Astrocyte of the spinal cord (primary cell): ENCODE data around the gene ASTN2.

Experiments used
- DNase-seq: peaks from one replicate; pipeline ENCODE4 v3.0.0; 2011; ENCODE audit warnings: low read depth, low spot score
- H3K4me3 ChIP-seq: 2 replicates; pipeline ENCODE4 v1.5.1; 2011; ENCODE audit warnings: low read depth, mild to moderate bottlenecking, low read length, moderate library complexity
- in situ Hi-C: cut with HindIII; loops from 2 replicates; pipeline ENCODE4 v1.10.0; 2017; ENCODE audit warnings: low sequenced_read_pairs
- TF ChIP-seq, protein P1 (sequence below): IDR thresholded peaks from 2 replicates; pipeline ENCODE4 v1.5.1; 2012; ENCODE audit warnings: low read depth, mild to moderate bottlenecking, low read length, inconsistent platforms

Gene ASTN2

DNA sequence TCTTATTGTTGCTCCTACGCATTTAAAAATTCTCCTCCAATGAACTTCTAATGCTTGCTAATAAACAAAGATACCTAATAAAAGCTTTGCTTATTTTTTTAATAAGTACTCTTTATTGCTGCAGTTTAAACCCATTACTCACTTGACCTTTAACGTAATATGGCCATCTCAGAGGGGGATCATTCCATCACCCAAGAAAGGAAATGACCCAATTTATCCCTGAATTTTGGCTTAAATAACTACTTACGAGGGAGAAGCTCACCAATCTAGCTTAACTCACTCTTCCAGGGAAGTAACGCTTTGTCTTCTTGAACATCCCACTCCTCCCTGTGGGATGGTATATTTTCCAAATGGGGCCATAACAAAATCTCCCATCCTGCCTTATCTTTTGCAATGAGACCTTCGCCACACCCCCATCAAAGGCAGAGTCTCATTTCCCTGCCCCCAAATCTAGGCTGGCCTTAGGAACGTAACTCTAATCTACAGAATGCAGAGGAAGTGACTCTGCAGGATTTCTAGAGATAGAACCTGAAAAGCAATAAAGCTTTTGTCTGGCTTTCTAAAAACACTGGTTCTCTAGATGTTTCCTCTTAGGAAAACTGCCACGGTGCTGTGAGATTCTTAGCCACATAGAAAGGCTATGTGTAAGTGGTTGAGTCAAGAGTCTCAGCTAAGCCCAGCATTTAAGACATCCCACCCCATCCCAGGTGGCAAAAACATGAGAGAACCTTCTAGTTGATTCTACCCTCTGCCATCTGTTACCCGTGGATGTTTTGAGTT lies 310.0 kb downstream of the ASTN2 start:
- DNase-seq, result peak; percentile 22
- TF ChIP-seq, protein P1, sequence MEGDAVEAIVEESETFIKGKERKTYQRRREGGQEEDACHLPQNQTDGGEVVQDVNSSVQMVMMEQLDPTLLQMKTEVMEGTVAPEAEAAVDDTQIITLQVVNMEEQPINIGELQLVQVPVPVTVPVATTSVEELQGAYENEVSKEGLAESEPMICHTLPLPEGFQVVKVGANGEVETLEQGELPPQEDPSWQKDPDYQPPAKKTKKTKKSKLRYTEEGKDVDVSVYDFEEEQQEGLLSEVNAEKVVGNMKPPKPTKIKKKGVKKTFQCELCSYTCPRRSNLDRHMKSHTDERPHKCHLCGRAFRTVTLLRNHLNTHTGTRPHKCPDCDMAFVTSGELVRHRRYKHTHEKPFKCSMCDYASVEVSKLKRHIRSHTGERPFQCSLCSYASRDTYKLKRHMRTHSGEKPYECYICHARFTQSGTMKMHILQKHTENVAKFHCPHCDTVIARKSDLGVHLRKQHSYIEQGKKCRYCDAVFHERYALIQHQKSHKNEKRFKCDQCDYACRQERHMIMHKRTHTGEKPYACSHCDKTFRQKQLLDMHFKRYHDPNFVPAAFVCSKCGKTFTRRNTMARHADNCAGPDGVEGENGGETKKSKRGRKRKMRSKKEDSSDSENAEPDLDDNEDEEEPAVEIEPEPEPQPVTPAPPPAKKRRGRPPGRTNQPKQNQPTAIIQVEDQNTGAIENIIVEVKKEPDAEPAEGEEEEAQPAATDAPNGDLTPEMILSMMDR, result no peak
- in situ Hi-C loops, result no loop called here
- no peak overlapping the region for H3K4me3 ChIP-seq

DNA sequence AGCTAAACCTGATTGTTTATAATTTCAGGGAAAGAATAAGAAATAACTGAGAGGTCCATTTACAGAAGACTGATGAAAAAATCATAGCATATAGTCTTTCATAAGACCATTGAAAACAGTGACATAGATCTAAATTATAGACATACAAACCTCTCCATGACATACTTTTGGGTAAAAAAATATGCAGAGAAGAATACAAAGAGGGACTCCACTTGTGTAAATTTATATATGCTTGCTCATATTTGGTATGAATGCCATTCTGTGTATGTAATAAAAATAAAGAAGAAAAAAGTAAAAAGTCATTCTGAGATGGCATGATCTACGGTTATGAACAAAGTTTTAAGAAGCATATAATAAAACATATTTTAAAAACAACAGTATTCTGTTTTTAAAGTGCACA lies 310.7 kb downstream of the ASTN2 start:
- in situ Hi-C loops, result no loop called here
- DNase-seq, result no peak
- H3K4me3 ChIP-seq, result no peak overlapping the region
- TF ChIP-seq, protein P1, result no peak

DNA sequence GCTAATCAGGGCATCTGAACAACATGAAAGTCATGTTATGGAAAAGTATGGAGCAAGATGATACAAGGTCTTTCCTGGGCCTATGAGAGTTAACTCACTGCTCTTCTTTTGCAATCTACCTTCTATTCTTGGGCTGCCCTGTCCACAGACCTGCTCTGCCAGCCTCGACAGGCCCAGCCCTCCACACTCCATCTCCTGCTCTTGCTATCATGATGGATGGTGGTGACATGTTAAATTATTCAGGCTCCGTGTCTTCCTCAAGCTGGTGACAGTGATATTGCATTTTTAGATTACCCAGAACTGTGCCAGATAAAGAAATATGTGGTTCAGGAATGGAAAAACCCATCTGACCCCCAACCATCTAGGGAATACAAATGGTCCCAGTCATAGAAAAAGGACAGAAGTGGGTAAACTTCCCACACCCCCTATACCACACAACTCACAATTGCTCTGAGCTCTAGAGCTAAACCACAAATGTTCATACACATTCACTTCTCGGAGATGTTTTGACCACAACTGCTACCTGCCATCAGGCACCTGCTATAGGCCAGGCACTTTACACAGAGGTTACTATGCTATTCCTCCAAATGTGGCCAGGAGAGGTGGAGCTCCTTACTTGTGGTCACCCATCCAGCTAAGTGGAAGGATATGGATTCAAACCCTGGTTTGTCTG lies 311.3 kb downstream of the ASTN2 start:
- no peak overlapping the region for H3K4me3 ChIP-seq
- no peak for DNase-seq
- TF ChIP-seq, protein P1, result no peak
- in situ Hi-C loops, result no loop called here

DNA sequence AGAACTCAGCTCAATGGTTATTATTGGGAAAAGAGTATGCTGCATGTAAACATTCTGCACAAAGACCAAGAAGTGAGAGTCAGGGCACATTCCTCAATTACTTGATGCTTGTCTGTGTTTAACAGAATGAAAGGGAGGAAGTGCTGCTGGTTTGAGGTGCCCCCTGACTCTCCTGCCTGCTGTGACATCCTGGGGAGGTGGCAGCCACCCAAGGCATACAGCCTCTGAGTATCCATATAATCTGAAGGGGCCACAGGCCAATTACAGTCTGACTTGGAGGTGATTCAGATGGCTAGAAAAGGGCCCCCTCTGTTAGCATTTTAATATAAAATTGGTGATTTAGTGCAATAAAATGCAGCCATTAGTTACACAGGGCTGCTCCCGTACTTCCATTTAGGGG lies 313.8 kb downstream of the ASTN2 start:
- H3K4me3 ChIP-seq, result no peak overlapping the region
- in situ Hi-C loops, result no loop called here
- DNase-seq, result peak; percentile 3
- TF ChIP-seq, protein P1, result no peak

DNA sequence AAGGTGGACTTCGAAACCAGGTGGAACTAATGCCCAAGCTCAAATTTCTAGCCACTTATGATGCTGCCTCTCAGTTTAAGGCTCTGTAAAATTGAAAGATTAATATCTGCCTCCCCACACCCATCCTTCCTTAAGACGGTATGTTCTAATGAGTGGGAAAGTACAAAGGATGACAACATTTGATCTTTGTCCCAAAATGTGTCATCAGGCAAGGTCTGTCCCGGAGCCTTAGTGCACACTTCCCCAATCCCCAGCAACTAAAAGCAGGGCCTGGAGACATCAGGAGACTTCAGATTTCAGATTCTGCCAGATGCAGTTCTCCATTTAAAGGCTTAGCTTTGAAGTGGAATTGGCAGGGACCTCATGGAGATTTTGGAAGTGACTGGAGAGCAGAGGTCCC lies 316.5 kb downstream of the ASTN2 start:
- DNase-seq, result no peak
- TF ChIP-seq, protein P1, result no peak
- in situ Hi-C loops, result no loop called here
- H3K4me3 ChIP-seq, result no peak overlapping the region

DNA sequence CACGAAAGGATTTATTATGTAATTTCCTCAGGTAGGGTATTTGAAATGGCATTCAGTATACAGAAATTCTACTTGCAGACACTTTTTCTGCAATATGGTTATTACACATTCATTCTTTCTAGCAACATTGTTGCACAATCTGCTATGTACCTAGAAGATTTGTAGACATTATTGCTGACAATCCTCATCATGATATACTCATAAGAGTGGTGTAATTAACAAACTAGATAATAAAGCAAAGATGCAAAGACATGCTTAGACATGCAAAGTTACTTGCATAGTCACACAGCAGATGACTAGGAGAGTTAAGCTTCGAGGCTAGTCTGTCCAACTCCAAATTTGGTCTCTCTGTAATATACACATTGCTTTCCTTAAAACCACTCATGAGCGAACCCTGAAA lies 317.1 kb downstream of the ASTN2 start:
- TF ChIP-seq, protein P1, result no peak
- in situ Hi-C loops, result no loop called here
- no peak overlapping the region for H3K4me3 ChIP-seq
- DNase-seq, result no peak
